ENCODE data around the gene GTF2A2. TPM values are rescaled to one million over a fixed set of nuclear protein-coding genes. Genes with fewer than 3 reads are reported as not detected.
"Not testable (repeated sequence)": the region's sequence is repeated elsewhere in the genome, so short reads cannot be mapped to it uniquely, and the experiment has no call there.

Gene GTF2A2
- total and polyA plus RNA-seq, 5 donors, result 115 to 145 (median 124) TPM

GRCh38 chr15:59637507-59637906 is 19.8 kb downstream of the GTF2A2 start:
- H3K9me3 ChIP-seq (ENCODE audit: control insufficient read depth, low read length); ATAC-seq; H3K27me3 ChIP-seq (ENCODE audit: control insufficient read depth, insufficient read depth); DNase-seq; H3K27ac ChIP-seq (ENCODE audit: low read length); intact Hi-C loops (cut with DNase I); H3K4me3 ChIP-seq (ENCODE audit: low read length); H3K4me1 ChIP-seq (ENCODE audit: control insufficient read depth, insufficient read depth, low read length): not testable (repeated sequence)
- WGBS, result 94% methylated on average over 2 of the region's 2 CpGs

DNA sequence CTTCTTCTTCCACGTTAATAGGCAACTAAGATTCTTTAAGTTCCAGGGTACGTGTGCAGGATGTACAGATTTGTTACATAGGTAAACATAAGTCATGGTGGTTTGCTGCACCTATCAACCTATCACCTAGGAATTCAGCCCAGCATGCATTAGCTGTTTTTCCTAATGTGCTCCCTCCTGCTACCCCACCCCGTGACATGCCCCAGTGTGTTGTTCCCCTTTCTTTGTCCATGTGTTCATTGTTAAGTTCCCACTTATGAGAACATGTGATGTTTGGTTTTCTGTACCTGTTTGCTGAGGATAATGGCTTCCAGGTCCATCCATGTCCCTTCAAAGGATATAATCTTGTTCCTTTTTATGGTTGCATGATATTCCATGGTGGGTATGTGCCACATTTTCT is 21.1 kb downstream of the GTF2A2 start:
- H3K4me1 ChIP-seq (ENCODE audit: control insufficient read depth, insufficient read depth, low read length), result no peaks in the 10 kb centered on the region
- no peaks in the 10 kb centered on the region for H3K27me3 ChIP-seq (ENCODE audit: control insufficient read depth, insufficient read depth)
- no peak overlapping the region for H3K4me3 ChIP-seq (ENCODE audit: low read length)
- WGBS, result 90% methylated on average over 3 of the region's 3 CpGs
- ATAC-seq, result no peak
- intact Hi-C loops (cut with DNase I), result no loop called here
- no peak for DNase-seq
- no peaks in the 10 kb centered on the region for H3K9me3 ChIP-seq (ENCODE audit: control insufficient read depth, low read length)
- H3K27ac ChIP-seq (ENCODE audit: low read length), result no peak overlapping the region

DNA sequence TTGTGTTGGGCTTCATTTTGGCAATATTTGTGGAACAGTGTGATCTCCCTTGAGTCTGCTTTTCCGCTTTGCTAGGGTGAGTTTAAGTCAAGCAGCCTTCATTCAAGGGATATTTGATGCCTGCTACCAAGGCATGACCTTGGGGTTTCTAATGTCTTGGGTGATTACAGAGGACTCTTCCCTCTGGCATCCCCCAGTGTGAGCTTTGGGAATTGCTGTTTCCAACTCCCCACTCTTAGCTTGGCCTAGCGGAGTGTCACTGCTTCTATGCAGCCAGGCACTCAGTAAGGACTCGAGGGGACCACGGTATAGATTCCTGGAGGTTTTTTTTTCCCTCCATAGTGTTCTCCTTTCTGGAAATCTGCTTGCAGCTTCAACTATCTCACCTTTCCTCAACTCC is 24.6 kb downstream of the GTF2A2 start:
- intact Hi-C loops (cut with DNase I), result no loop called here
- ATAC-seq (no peak), DNase-seq (no peak)

GRCh38 chr15:59622289-59622688 is 35.0 kb downstream of the GTF2A2 start:
- ATAC-seq (peak; percentile 31 to 72), DNase-seq (peak; percentile 18 to 58 (median 49))
- H3K4me3 ChIP-seq (ENCODE audit: low read length), result no peak overlapping the region
- H3K4me1 ChIP-seq (ENCODE audit: control insufficient read depth, insufficient read depth, low read length), result no peaks in the 10 kb centered on the region
- no peaks in the 10 kb centered on the region for H3K9me3 ChIP-seq (ENCODE audit: control insufficient read depth, low read length)
- H3K27ac ChIP-seq (ENCODE audit: low read length), result no peak overlapping the region
- H3K27me3 ChIP-seq (ENCODE audit: control insufficient read depth, insufficient read depth), result no peaks in the 10 kb centered on the region
- intact Hi-C loops (cut with DNase I), result loop anchor here in 1 of 4 donors (10.0 kb wide), 1 partner anchor 87 kb away; no protein-coding TSS in a partner anchor
- WGBS, result 24% methylated on average over 6 of the region's 6 CpGs

More for the DNA sequence above, 24.6 kb downstream of the GTF2A2 start:
- Histone ChIP-seq H3K9me3 (ENCODE audit: control insufficient read depth, low read length) (no peaks in the 10 kb centered on the region), H3K4me3 (ENCODE audit: low read length) (no peak overlapping the region), H3K27me3 (ENCODE audit: control insufficient read depth, insufficient read depth) (no peaks in the 10 kb centered on the region), H3K27ac (ENCODE audit: low read length) (no peak overlapping the region), H3K4me1 (ENCODE audit: control insufficient read depth, insufficient read depth, low read length) (no peaks in the 10 kb centered on the region)
- WGBS, result 51% methylated on average over 4 of the region's 4 CpGs

DNA sequence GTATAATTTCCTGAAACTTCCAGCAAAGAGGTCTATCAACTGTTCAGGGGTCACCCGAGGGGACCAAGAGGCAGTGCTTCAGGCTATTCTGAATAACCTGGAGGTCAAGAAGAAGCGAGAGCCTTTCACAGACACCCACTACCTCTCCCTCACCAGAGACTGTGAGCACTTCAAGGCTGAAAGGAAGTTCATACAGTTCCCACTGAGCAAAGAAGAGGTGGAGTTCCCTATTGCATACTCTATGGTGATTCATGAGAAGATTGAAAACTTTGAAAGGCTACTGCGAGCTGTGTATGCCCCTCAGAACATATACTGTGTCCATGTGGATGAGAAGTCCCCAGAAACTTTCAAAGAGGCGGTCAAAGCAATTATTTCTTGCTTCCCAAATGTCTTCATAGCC is 38.9 kb downstream of the GTF2A2 start:
- intact Hi-C loops (cut with DNase I), result no loop called here
- H3K9me3 ChIP-seq (ENCODE audit: control insufficient read depth, low read length), result no peaks in the 10 kb centered on the region
- H3K27me3 ChIP-seq (ENCODE audit: control insufficient read depth, insufficient read depth), result no peaks in the 10 kb centered on the region
- H3K4me1 ChIP-seq (ENCODE audit: control insufficient read depth, insufficient read depth, low read length), result no peaks in the 10 kb centered on the region
- no peak overlapping the region for H3K27ac ChIP-seq (ENCODE audit: low read length)
- H3K4me3 ChIP-seq (ENCODE audit: low read length), result no peak overlapping the region
- DNase-seq (no peak), ATAC-seq (no peak)
- 83% methylated on average over 4 of the region's 4 CpGs for WGBS

- no peaks in the 10 kb centered on the region for H3K9me3 ChIP-seq (ENCODE audit: control insufficient read depth, low read length)
- no peaks in the 10 kb centered on the region for H3K27me3 ChIP-seq (ENCODE audit: control insufficient read depth, insufficient read depth)
- intact Hi-C loops (cut with DNase I), result no loop called here
- WGBS, result 81% methylated on average over 3 of the region's 3 CpGs
- ATAC-seq (no peak), DNase-seq (no peak)
- H3K27ac ChIP-seq (ENCODE audit: low read length), result no peak overlapping the region
- no peak overlapping the region for H3K4me3 ChIP-seq (ENCODE audit: low read length)
- no peaks in the 10 kb centered on the region for H3K4me1 ChIP-seq (ENCODE audit: control insufficient read depth, insufficient read depth, low read length)
These were observed 40.9 kb downstream of the GTF2A2 start for GRCh38 chr15:59616379-59616778.

DNA sequence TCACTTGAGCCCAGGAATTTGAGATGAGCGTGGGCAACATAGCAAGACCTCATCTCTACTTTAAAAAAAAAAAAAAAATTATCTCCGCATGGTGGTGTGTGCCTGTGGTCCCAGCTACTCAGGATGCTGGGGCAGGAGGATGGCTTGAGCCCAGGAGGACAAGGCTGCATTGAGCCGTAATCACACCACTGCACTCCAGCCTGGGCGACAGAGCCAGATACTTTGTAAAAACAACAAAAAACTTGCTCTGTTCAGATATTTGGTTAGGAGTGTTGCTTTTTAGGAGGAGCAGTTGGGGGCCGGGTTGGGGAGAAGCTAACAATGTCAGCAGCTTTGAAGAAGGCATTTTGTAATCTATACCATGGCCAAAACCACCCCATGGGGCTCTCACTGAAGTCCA is 41.7 kb downstream of the GTF2A2 start:
- Histone ChIP-seq H3K27me3 (ENCODE audit: control insufficient read depth, insufficient read depth) (no peaks in the 10 kb centered on the region), H3K4me1 (ENCODE audit: control insufficient read depth, insufficient read depth, low read length) (no peaks in the 10 kb centered on the region), H3K9me3 (ENCODE audit: control insufficient read depth, low read length) (no peaks in the 10 kb centered on the region), H3K4me3 (ENCODE audit: low read length) (no peak overlapping the region), H3K27ac (ENCODE audit: low read length) (no peak overlapping the region)
- intact Hi-C loops (cut with DNase I), result no loop called here
- no peak for ATAC-seq
- WGBS, result 84% methylated on average over 5 of the region's 5 CpGs
- no peak for DNase-seq

DNA sequence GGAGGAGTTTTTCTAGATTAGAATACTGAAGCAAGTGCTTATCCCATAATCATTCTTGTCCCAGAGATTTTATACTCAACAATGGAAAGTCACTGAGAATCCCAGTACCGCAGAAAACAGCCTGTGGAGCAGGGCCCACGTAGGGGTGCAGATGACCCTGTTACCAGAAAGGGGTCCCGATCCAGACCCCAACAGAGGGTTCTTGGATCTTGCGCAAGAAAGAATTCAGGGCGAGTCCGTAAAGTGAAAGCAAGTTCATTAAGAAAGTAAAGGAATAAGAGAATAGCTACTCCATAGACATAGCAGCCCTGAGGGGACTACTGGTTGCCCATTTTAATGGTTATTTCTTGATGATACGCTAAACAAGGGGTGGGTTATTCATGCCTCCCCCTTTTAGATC is 43.2 kb downstream of the GTF2A2 start:
- Histone ChIP-seq H3K27me3 (ENCODE audit: control insufficient read depth, insufficient read depth) (no peaks in the 10 kb centered on the region), H3K4me1 (ENCODE audit: control insufficient read depth, insufficient read depth, low read length) (no peaks in the 10 kb centered on the region), H3K4me3 (ENCODE audit: low read length) (no peak overlapping the region), H3K9me3 (ENCODE audit: control insufficient read depth, low read length) (no peaks in the 10 kb centered on the region), H3K27ac (ENCODE audit: low read length) (no peak overlapping the region)
- 96% methylated on average over 7 of the region's 7 CpGs for WGBS
- ATAC-seq (no peak), DNase-seq (no peak)
- intact Hi-C loops (cut with DNase I), result no loop called here

DNA sequence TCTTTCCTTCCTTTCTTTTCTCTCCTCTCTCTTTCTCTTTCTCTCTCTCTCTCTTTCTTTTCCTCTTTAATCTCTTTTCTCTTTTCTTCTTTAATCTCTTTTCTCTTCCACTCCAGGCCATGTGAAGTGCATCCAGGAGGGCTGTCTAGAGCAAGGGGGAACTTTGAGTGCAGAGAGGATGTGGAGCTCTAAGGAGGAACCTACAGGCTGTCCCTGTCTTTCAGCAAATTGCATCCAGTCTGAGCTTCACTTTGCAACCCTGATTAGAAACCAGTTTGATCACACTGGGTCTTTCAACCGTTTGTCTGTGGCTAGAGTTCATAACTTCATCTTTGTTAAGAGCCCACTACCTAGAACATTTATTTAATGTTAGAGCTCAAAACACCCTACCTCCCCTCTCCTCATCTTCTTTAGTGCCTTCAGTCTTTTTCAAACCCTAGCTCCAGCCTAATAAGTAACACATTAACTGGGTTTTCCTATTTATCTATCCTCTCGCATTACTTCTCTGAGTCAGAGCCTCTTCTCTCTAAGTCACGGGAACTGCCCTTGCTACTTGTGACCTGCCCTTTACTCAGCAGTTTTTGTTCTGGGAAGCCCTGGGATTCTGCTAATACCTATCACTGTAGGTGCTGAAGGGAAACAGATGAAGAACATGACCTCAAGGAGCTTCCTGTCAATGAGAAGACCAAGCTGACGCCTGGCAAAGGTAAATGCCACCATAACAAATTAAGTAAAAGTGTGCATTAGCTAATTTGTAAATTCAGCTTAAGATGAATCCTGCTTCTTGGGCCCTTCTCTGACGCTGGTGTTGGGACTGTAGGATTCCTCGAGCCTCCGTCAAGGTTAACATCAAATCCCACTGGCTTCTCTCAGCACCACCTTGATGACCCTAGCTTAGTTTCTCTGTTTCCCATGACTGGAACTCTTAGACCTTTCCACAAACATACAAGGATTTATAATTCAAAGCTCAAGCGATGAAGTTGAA is 45.7 kb downstream of the GTF2A2 start, which contains the start of gene GCNT3:
GCNT3 (plus strand) TSS at position 508 of the 985 bp plus-strand sequence. CDS start 6,456 bp downstream, outside the sequence.
- H3K9me3 ChIP-seq (ENCODE audit: control insufficient read depth, low read length), result no peaks in the 10 kb centered on the region
- no peak for ATAC-seq
- no peaks in the 10 kb centered on the region for H3K27me3 ChIP-seq (ENCODE audit: control insufficient read depth, insufficient read depth)
- no peaks in the 10 kb centered on the region for H3K4me1 ChIP-seq (ENCODE audit: control insufficient read depth, insufficient read depth, low read length)
- intact Hi-C loops (cut with DNase I), result no loop called here
- no peak within 1 kb of the TSS for H3K27ac ChIP-seq (ENCODE audit: low read length)
- 75% methylated on average over 8 of the region's 8 CpGs for WGBS
- no peak within 1 kb of the TSS for H3K4me3 ChIP-seq (ENCODE audit: low read length)
- DNase-seq, result no peak

DNA sequence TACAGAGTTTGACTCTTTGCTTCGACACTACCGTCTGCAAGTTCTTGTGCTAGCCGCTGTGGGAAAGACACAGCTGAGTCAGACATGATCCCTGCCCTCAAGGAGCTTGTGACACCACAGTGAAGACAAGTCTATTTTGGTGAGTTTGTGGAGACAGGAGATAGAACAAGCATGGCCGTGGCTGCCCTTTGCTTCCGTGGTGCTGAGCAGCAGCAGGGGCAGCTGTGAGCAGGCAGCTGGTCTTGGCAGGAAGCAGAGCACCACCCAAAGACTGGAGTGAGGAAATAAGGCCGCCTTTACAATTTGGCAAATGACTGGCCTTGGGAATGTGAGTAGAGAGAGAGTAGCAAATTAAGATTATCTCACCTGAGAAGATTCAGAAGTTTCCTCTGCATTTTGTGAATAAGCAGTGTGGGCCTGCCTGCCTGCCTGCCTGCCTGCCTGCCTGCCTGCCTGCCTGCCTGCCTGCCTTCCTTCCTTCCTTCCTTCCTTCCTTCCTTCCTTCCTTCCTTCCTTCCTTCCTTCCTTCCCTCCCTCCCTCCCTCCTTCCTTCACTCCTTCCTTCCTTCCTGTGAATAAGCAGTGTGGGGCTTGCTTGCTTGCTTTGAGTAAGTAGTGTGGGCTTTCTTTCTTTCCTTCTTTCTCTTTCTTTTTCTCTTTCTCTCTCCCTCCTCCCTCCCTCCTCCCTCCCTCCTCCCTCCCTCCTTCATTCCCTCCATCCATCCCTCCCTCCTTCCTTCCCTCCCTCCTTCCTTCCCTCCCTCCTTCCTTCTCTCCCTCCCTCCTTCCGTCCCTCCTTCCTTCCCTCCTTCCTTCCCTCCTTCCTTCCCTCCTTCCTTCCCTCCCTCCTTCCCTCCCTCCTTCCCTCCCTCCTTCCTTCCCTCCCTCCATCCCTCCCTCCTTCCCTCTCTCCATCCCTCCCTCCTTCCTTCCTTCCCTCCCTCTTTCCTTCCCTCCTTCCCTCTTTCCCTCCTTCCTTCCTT is 47.3 kb downstream of the GTF2A2 start:
- no peak for DNase-seq
- intact Hi-C loops (cut with DNase I), result no loop called here
- H3K4me3 ChIP-seq (ENCODE audit: low read length), result no peak overlapping the region

More for the DNA sequence above, 47.3 kb downstream of the GTF2A2 start:
- H3K9me3 ChIP-seq (ENCODE audit: control insufficient read depth, low read length), result no peaks in the 10 kb centered on the region
- H3K27me3 ChIP-seq (ENCODE audit: control insufficient read depth, insufficient read depth), result no peaks in the 10 kb centered on the region
- no peaks in the 10 kb centered on the region for H3K4me1 ChIP-seq (ENCODE audit: control insufficient read depth, insufficient read depth, low read length)
- WGBS, result 76% methylated on average over 7 of the region's 7 CpGs
- H3K27ac ChIP-seq (ENCODE audit: low read length), result no peak overlapping the region
- no peak for ATAC-seq

Measured in right cardiac atrium (tissue), 5 donors.